CD4-positive, alpha-beta memory T cell (primary cell): ENCODE data around the gene RFX3. TPM values are rescaled to one million over a fixed set of nuclear protein-coding genes. Genes with fewer than 3 reads are reported as not detected.

ENCODE experiments used
- CTCF ChIA-PET: fragments of 350-600 bp; sonication (Branson Sonifier 250); formaldehyde crosslinking; loops from one replicate; lab custom pipeline; 2021; ENCODE audit warnings: inconsistent platforms; ENCODE audit not compliant: partially characterized antibody; lab: Charles Lee
- POLR2A ChIA-PET: fragments of 350-600 bp; sonication (Branson Sonifier 250); formaldehyde crosslinking; loops from one replicate; lab custom pipeline; 2021; ENCODE audit not compliant: partially characterized antibody; lab: Charles Lee
- DNase-seq, 5 donors: peaks; one replicate each; pipeline versions ENCODE4 v3.0.0 to v3.0.0-alpha.2; 2020 to 2022; ENCODE audit warnings: mixed read lengths in 1 of 5
- H3K27ac ChIP-seq: one replicate; pipeline ENCODE4 v1.7.0; 2013; ENCODE audit warnings: low read depth, low read length
- H3K27me3 ChIP-seq: 2 replicates; pipeline ENCODE4 v1.7.0; 2013; ENCODE audit warnings: mild to moderate bottlenecking, low read length, moderate library complexity; ENCODE audit not compliant: insufficient read depth
- H3K36me3 ChIP-seq: 2 replicates; pipeline ENCODE4 v1.7.0; 2013; ENCODE audit warnings: mild to moderate bottlenecking, low read length, moderate library complexity; ENCODE audit not compliant: insufficient read depth
- H3K4me1 ChIP-seq: 2 replicates; pipeline ENCODE4 v1.7.0; 2013; ENCODE audit warnings: mild to moderate bottlenecking, low read length, moderate library complexity; ENCODE audit not compliant: insufficient read depth
- H3K4me3 ChIP-seq, 2 donors: one replicate each; pipeline ENCODE4 v1.7.0; 2013; ENCODE audit warnings: low read length in 2 of 2, mild to moderate bottlenecking in 1 of 2
- H3K9me3 ChIP-seq, 2 donors: one replicate each; pipeline ENCODE4 v1.7.0; 2013; ENCODE audit warnings: low read length in 2 of 2, control low read depth in 1 of 2; ENCODE audit not compliant: control insufficient read depth in 1 of 2
- H3K27ac Mint-ChIP-seq, 7 donors: one replicate each; pipeline ENCODE4 v1.8.0; 2020 to 2021; ENCODE audit warnings: mixed read lengths in 7 of 7, mild to moderate bottlenecking in 6 of 7, inconsistent platforms in 3 of 7, moderate library complexity in 3 of 7
- H3K27me3 Mint-ChIP-seq, 2 donors: one replicate each; pipeline ENCODE4 v1.8.0; 2020 to 2021; ENCODE audit warnings: mixed read lengths in 2 of 2
- H3K36me3 Mint-ChIP-seq, 2 donors: one replicate each; pipeline ENCODE4 v1.8.0; 2020 to 2021; ENCODE audit warnings: mixed read lengths in 2 of 2, inconsistent platforms in 1 of 2, mild to moderate bottlenecking in 1 of 2
- H3K4me1 Mint-ChIP-seq, 4 donors: one replicate each; pipeline ENCODE4 v1.8.0; 2020 to 2021; ENCODE audit warnings: mixed read lengths in 4 of 4, mild to moderate bottlenecking in 1 of 4
- H3K4me3 Mint-ChIP-seq, 8 donors: one replicate each; pipeline ENCODE4 v1.8.0; 2020 to 2021; ENCODE audit warnings: mixed read lengths in 8 of 8, mild to moderate bottlenecking in 7 of 8, moderate library complexity in 6 of 8, inconsistent platforms in 3 of 8
- H3K9me3 Mint-ChIP-seq, 8 donors: one replicate each; pipeline ENCODE4 v1.8.0; 2020 to 2021; ENCODE audit warnings: mixed read lengths in 8 of 8, mild to moderate bottlenecking in 5 of 8, inconsistent platforms in 3 of 8, moderate library complexity in 1 of 8
- intact Hi-C: fragments of 100-400 bp; cut with micrococcal nuclease; formaldehyde crosslinking; loops from one replicate; pipeline ENCODE4 v1.15.1; 2023
- polyA plus RNA-seq, 2 donors: library from polyadenylated mRNA; unstranded; fragments of 300-500 nt; fragmentation: Illumina TruSeq; gene quantifications; one replicate each; pipeline ENCODE4 v1.2.3, GENCODE V29; 2021
- total RNA-seq, 2 experiments: library from RNA; stranded (reverse); gene quantifications; one replicate each; pipeline ENCODE4 v1.2.3, GENCODE V29; 2021

The RFX3 gene
- total and polyA plus RNA-seq, 4 experiments from 2014 or later = 3.0 to 30.8 (median 16.5) TPM

- DNase-seq = peak; percentile 91 to 93 (median 93)
- Histone ChIP-seq H3K27me3 (no peaks in the 10 kb centered on the region), H3K27ac (peak overlapping the region; percentile 100), H3K9me3 (no peaks in the 10 kb centered on the region), H3K4me3 (peak overlapping the region; percentile 32 to 93), H3K36me3 (no peaks in the 10 kb centered on the region), H3K4me1 (peaks cover 64% of the 10 kb centered on the region)
- ChIA-PET CTCF (interaction anchor here (1.4 to 2.6 kb wide), 5 partner anchors 10 to 122 kb away, joined by 3 to 26 read pairs (median 6); no protein-coding TSS in a partner anchor), POLR2A (interaction anchor here (0.6 to 7.8 kb wide), 44 partner anchors 9 to 1924 kb away, joined by 3 to 249 read pairs (median 4); partner anchors contain the start of genes AK3, CD274, CDC37L1 and JAK2)
- H3K27ac Mint-ChIP-seq = peak overlapping the region; percentile 95 to 100 (median 98)
- peak overlapping the region; percentile 89 to 97 (median 94) for H3K4me3 Mint-ChIP-seq
- peaks cover 8 to 31% of the 10 kb centered on the region in 2 donors for H3K36me3 Mint-ChIP-seq
- H3K9me3 Mint-ChIP-seq = peaks cover 0 to 17% (median 0%) of the 10 kb centered on the region in 8 donors
- H3K4me1 Mint-ChIP-seq = peaks cover 41 to 76% (median 54%) of the 10 kb centered on the region in 4 donors
- H3K27me3 Mint-ChIP-seq = peaks cover 1 to 7% of the 10 kb centered on the region in 2 donors
- intact Hi-C loops = loop anchor here (1.0 to 10.0 kb wide), 12 partner anchors 129 to 1926 kb away; partner anchors contain the start of genes AK3, CD274, CDC37L1 and JAK2
Observed at GRCh38 chr9:3526165-3526996, 580 bp upstream of the RFX3 start.

GRCh38 chr9:3525096-3525835 is 535 bp downstream of the RFX3 start:
- Histone ChIP-seq H3K36me3 (no peaks in the 10 kb centered on the region), H3K9me3 (no peaks in the 10 kb centered on the region), H3K27me3 (no peaks in the 10 kb centered on the region), H3K4me1 (peaks cover 65% of the 10 kb centered on the region), H3K27ac (peak overlapping the region; percentile 100), H3K4me3 (peak overlapping the region; percentile 70 to 93)
- ChIA-PET CTCF (no interaction called here), POLR2A (interaction anchor here (0.9 to 7.8 kb wide), 14 partner anchors 7 to 1912 kb away, joined by 3 to 249 read pairs (median 14); partner anchors contain the start of genes AK3, PLGRKT, PUM3 and RCL1)
- peak overlapping the region; percentile 89 to 97 (median 94) for H3K4me3 Mint-ChIP-seq
- H3K27me3 Mint-ChIP-seq = peaks cover 1 to 7% of the 10 kb centered on the region in 2 donors
- DNase-seq = peak in 3 of 5 donors; percentile 43 to 46 (median 43)
- peaks cover 0 to 17% (median 0%) of the 10 kb centered on the region in 8 donors for H3K9me3 Mint-ChIP-seq
- peaks cover 5 to 31% of the 10 kb centered on the region in 2 donors for H3K36me3 Mint-ChIP-seq
- intact Hi-C loops = loop anchor here (2.0 to 10.0 kb wide), 10 partner anchors 14 to 1927 kb away; partner anchors contain the start of genes AK3, CD274, CDC37L1 and JAK2
- peak overlapping the region; percentile 95 to 100 (median 98) for H3K27ac Mint-ChIP-seq
- H3K4me1 Mint-ChIP-seq = peaks cover 40 to 76% (median 54%) of the 10 kb centered on the region in 4 donors

- peaks cover 3 to 26% of the 10 kb centered on the region in 2 donors for H3K36me3 Mint-ChIP-seq
- H3K4me3 ChIP-seq = no peak overlapping the region
- peak overlapping the region in 1 of 7 donors; percentile 48 for H3K27ac Mint-ChIP-seq
- DNase-seq = peak in 1 of 5 donors; percentile 20
- peaks cover 0 to 15% (median 0%) of the 10 kb centered on the region in 8 donors for H3K9me3 Mint-ChIP-seq
- no peak overlapping the region for H3K27ac ChIP-seq
- POLR2A ChIA-PET = interaction anchor here (1.1 to 7.8 kb wide), 2 partner anchors 14 to 43 kb away, joined by 3 to 249 read pairs; no protein-coding TSS in a partner anchor
- H3K4me1 Mint-ChIP-seq = peaks cover 18 to 58% (median 35%) of the 10 kb centered on the region in 4 donors
- peaks cover 33% of the 10 kb centered on the region for H3K4me1 ChIP-seq
- peaks cover 1 to 7% of the 10 kb centered on the region in 2 donors for H3K27me3 Mint-ChIP-seq
- peak overlapping the region in 4 of 8 donors; percentile 23 to 54 (median 31) for H3K4me3 Mint-ChIP-seq
- CTCF ChIA-PET = interaction anchor here (1.1 to 1.3 kb wide), 3 partner anchors 29 to 52 kb away, joined by 3 read pairs; no protein-coding TSS in a partner anchor
- H3K9me3 ChIP-seq = no peaks in the 10 kb centered on the region
- intact Hi-C loops = loop anchor here (10.0 kb wide), 1 partner anchor 1463 kb away; the partner anchor contains the start of gene JAK2
- no peaks in the 10 kb centered on the region for H3K36me3 ChIP-seq
- H3K27me3 ChIP-seq = no peaks in the 10 kb centered on the region
Observed at GRCh38 chr9:3521966-3522365, 3.8 kb downstream of the RFX3 start.

GRCh38 chr9:3520564-3520963 is 5.2 kb downstream of the RFX3 start:
- peak in 1 of 5 donors; percentile 11 for DNase-seq
- ChIA-PET POLR2A (no interaction called here), CTCF (interaction anchor here (0.9 kb wide), 1 partner anchor 53 kb away, joined by 4 read pairs; no protein-coding TSS in a partner anchor)
- Mint-ChIP-seq H3K9me3 (peaks cover 0 to 6% (median 0%) of the 10 kb centered on the region in 8 donors), H3K4me3 (no peak overlapping the region), H3K4me1 (peaks cover 17 to 50% (median 36%) of the 10 kb centered on the region in 4 donors), H3K36me3 (peaks cover 3 to 14% of the 10 kb centered on the region in 2 donors), H3K27me3 (peaks cover 0 to 1% of the 10 kb centered on the region in 2 donors), H3K27ac (peak overlapping the region in 4 of 7 donors; percentile 11 to 48 (median 20))
- peaks cover 33% of the 10 kb centered on the region for H3K4me1 ChIP-seq
- H3K27me3 ChIP-seq = no peaks in the 10 kb centered on the region
- no peak overlapping the region for H3K27ac ChIP-seq
- intact Hi-C loops = loop anchor here (10.0 kb wide), 1 partner anchor 1464 kb away; the partner anchor contains the start of gene JAK2
- no peaks in the 10 kb centered on the region for H3K36me3 ChIP-seq
- H3K4me3 ChIP-seq = no peak overlapping the region
- no peaks in the 10 kb centered on the region for H3K9me3 ChIP-seq

- Mint-ChIP-seq H3K27me3 (no peaks in the 10 kb centered on the region), H3K27ac (no peak overlapping the region), H3K9me3 (no peaks in the 10 kb centered on the region), H3K4me3 (no peak overlapping the region), H3K4me1 (peaks cover 22 to 46% (median 36%) of the 10 kb centered on the region in 4 donors), H3K36me3 (peaks cover 3% of the 10 kb centered on the region in 2 donors)
- Histone ChIP-seq H3K4me3 (no peak overlapping the region), H3K4me1 (peaks cover 14% of the 10 kb centered on the region), H3K36me3 (no peaks in the 10 kb centered on the region), H3K27me3 (no peaks in the 10 kb centered on the region), H3K9me3 (no peaks in the 10 kb centered on the region), H3K27ac (no peak overlapping the region)
- ChIA-PET CTCF (interaction anchor here (1.7 kb wide), 1 partner anchor 10 kb away, joined by 7 read pairs; no protein-coding TSS in a partner anchor), POLR2A (interaction anchor here (0.7 to 0.9 kb wide), 2 partner anchors 9 to 39 kb away, joined by 4 read pairs; partner anchors contain the start of gene RFX3)
- intact Hi-C loops = no loop called here
- no peak for DNase-seq
Observed at GRCh38 chr9:3517377-3518048, 8.3 kb downstream of the RFX3 start.
